ENCODE measurements around the gene APMAP. TPM values are rescaled to one million over a fixed set of nuclear protein-coding genes. Genes with fewer than 3 reads are reported as not detected.

APMAP gene
- total RNA-seq, 1 donor from 2014 or later, result 81.3 TPM

- no peak for DNase-seq (ENCODE audit: low spot score, unreplicated experiment)
- Mint-ChIP-seq H3K4me3 (ENCODE audit: low read depth) (no peak overlapping the region), H3K27me3 (peaks cover 11% of the 10 kb centered on the region), H3K4me1 (ENCODE audit: low read depth) (peaks cover 6% of the 10 kb centered on the region), H3K27ac (no peak overlapping the region), H3K9me3 (ENCODE audit: low read depth) (no peaks in the 10 kb centered on the region), H3K36me3 (ENCODE audit: insufficient read depth) (no peaks in the 10 kb centered on the region)
- TF ChIP-seq CTCF (IDR thresholded peaks at IDR 0.05; ENCODE audit: unreplicated experiment), result no peak
Observed at GRCh38 chr20:24915440-24915839, 77.1 kb downstream of the APMAP start.

- no peak overlapping the region for H3K27ac Mint-ChIP-seq
Observed at GRCh38 chr20:24914388-24915241, 77.9 kb downstream of the APMAP start.

GRCh38 chr20:24913076-24913628 is 79.4 kb downstream of the APMAP start:
- no peak overlapping the region for H3K27ac Mint-ChIP-seq
- no peak overlapping the region for H3K4me3 Mint-ChIP-seq (ENCODE audit: low read depth)
- TF ChIP-seq CTCF (IDR thresholded peaks at IDR 0.05; ENCODE audit: unreplicated experiment), result no peak
- H3K4me1 Mint-ChIP-seq (ENCODE audit: low read depth), result no peaks in the 10 kb centered on the region
- peaks cover under 1% of the 10 kb centered on the region for H3K9me3 Mint-ChIP-seq (ENCODE audit: low read depth)
- H3K36me3 Mint-ChIP-seq (ENCODE audit: insufficient read depth), result no peaks in the 10 kb centered on the region
- peaks cover 11% of the 10 kb centered on the region for H3K27me3 Mint-ChIP-seq
- no peak for DNase-seq (ENCODE audit: low spot score, unreplicated experiment)

More at GRCh38 chr20:24914388-24915241, 77.9 kb downstream of the APMAP start:
- Mint-ChIP-seq H3K4me3 (ENCODE audit: low read depth) (no peak overlapping the region), H3K4me1 (ENCODE audit: low read depth) (peaks cover 2% of the 10 kb centered on the region), H3K27me3 (peaks cover 11% of the 10 kb centered on the region), H3K36me3 (ENCODE audit: insufficient read depth) (no peaks in the 10 kb centered on the region), H3K9me3 (ENCODE audit: low read depth) (no peaks in the 10 kb centered on the region)
- no peak for DNase-seq (ENCODE audit: low spot score, unreplicated experiment)
- no peak for TF ChIP-seq CTCF (IDR thresholded peaks at IDR 0.05; ENCODE audit: unreplicated experiment)

Other genes with a start within 250 kb of the APMAP start
- not detected in 2 replicates for gene CST7, start 43.5 kb downstream of the APMAP start, total RNA-seq
- gene ACSS1, start 65.4 kb upstream of the APMAP start, total RNA-seq, result 0.67 and 0.72 TPM in 2 replicates
- gene VSX1, start 89.4 kb upstream of the APMAP start, total RNA-seq, result not detected in 2 replicates
- gene ENTPD6, start 203.0 kb upstream of the APMAP start, total RNA-seq, result 85.1 and 89.2 TPM in 2 replicates